GM21390 (cell line): ENCODE measurements around the gene ERVW-1.
"Not testable (repeated sequence)": the region's sequence is repeated elsewhere in the genome, so short reads cannot be mapped to it uniquely, and the experiment has no call there.

ENCODE experiments used
- ATAC-seq: cut with Tn5 transposase; IDR thresholded peaks from one replicate; pipeline ENCODE4 v1.9.1; 2021; ENCODE audit not compliant: unreplicated experiment

ERVW-1 gene

GRCh38 chr7:92477681-92478080, at the start of gene ERVW-1:
ERVW-1 (minus strand) TSS chr7:92477946; CDS start chr7:92470381, 7,565 bp downstream.
- not testable (repeated sequence) for ATAC-seq

- no peak for ATAC-seq
Measured at GRCh38 chr7:92523110-92523509, 45.4 kb upstream of the ERVW-1 start.

- ATAC-seq, result no peak
Measured at GRCh38 chr7:92520024-92520423, 42.3 kb upstream of the ERVW-1 start.

GRCh38 chr7:92517631-92518030, 39.9 kb upstream of the ERVW-1 start:
- no peak for ATAC-seq

GRCh38 chr7:92513167-92513902, 35.6 kb upstream of the ERVW-1 start:
- no peak for ATAC-seq

GRCh38 chr7:92508946-92509345, 31.2 kb upstream of the ERVW-1 start:
- no peak for ATAC-seq

GRCh38 chr7:92506363-92506762, 28.6 kb upstream of the ERVW-1 start:
- no peak for ATAC-seq

GRCh38 chr7:92504563-92504962, 26.8 kb upstream of the ERVW-1 start:
- ATAC-seq, result no peak

GRCh38 chr7:92503767-92504166, 26.0 kb upstream of the ERVW-1 start:
- ATAC-seq, result no peak

- ATAC-seq, result no peak
Measured at GRCh38 chr7:92498557-92498956, 20.8 kb upstream of the ERVW-1 start.

- no peak for ATAC-seq
Measured at GRCh38 chr7:92496876-92497275, 19.1 kb upstream of the ERVW-1 start.

- no peak for ATAC-seq
Measured at GRCh38 chr7:92489634-92490033, 11.9 kb upstream of the ERVW-1 start.

GRCh38 chr7:92487804-92488203, 10.1 kb upstream of the ERVW-1 start:
- ATAC-seq, result no peak

GRCh38 chr7:92485974-92486373, 8.2 kb upstream of the ERVW-1 start:
- no peak for ATAC-seq

GRCh38 chr7:92485267-92485892, 7.6 kb upstream of the ERVW-1 start:
- no peak for ATAC-seq

GRCh38 chr7:92484226-92484625, 6.5 kb upstream of the ERVW-1 start:
- not testable (repeated sequence) for ATAC-seq

- not testable (repeated sequence) for ATAC-seq
Measured at GRCh38 chr7:92483624-92484023, 5.9 kb upstream of the ERVW-1 start.

- not testable (repeated sequence) for ATAC-seq
Measured at GRCh38 chr7:92479146-92479545, 1.4 kb upstream of the ERVW-1 start.

GRCh38 chr7:92478711-92479110, 965 bp upstream of the ERVW-1 start:
- no peak for ATAC-seq

GRCh38 chr7:92478095-92478494, 349 bp upstream of the ERVW-1 start:
- no peak for ATAC-seq

GRCh38 chr7:92475851-92476590, 1.7 kb downstream of the ERVW-1 start:
- not testable (repeated sequence) for ATAC-seq

GRCh38 chr7:92475261-92475770, 2.4 kb downstream of the ERVW-1 start:
- ATAC-seq, result not testable (repeated sequence)
